ENCODE measurements around the gene KLF11. TPM values are rescaled to one million over a fixed set of nuclear protein-coding genes. Genes with fewer than 3 reads are reported as not detected.

KLF11 gene
- polyA plus RNA-seq, 1 experiment, result 4.9 TPM

- DNase-seq (ENCODE audit: low read depth, low spot score), result no peak
- TF ChIP-seq, protein P1, sequence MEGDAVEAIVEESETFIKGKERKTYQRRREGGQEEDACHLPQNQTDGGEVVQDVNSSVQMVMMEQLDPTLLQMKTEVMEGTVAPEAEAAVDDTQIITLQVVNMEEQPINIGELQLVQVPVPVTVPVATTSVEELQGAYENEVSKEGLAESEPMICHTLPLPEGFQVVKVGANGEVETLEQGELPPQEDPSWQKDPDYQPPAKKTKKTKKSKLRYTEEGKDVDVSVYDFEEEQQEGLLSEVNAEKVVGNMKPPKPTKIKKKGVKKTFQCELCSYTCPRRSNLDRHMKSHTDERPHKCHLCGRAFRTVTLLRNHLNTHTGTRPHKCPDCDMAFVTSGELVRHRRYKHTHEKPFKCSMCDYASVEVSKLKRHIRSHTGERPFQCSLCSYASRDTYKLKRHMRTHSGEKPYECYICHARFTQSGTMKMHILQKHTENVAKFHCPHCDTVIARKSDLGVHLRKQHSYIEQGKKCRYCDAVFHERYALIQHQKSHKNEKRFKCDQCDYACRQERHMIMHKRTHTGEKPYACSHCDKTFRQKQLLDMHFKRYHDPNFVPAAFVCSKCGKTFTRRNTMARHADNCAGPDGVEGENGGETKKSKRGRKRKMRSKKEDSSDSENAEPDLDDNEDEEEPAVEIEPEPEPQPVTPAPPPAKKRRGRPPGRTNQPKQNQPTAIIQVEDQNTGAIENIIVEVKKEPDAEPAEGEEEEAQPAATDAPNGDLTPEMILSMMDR (IDR thresholded peaks at IDR 0.05; ENCODE audit: low read depth, low read length), result no peak
- no peak overlapping the region for H3K4me3 ChIP-seq (ENCODE audit: low read depth, low read length)
- POLR2A ChIA-PET, result no interaction called here
- H3K27ac ChIP-seq (ENCODE audit: low read depth, low read length), result no peak overlapping the region
- H3K27me3 ChIP-seq (ENCODE audit: control insufficient read depth, insufficient read depth, low read length), result no peaks in the 10 kb centered on the region
- H3K9me3 ChIP-seq (ENCODE audit: control insufficient read depth, insufficient read depth, low read length), result peaks cover 14% of the 10 kb centered on the region
- CTCF ChIA-PET, result interaction anchor here (2.7 kb wide), 1 partner anchor 192 kb away, joined by 12 read pairs; no protein-coding TSS in a partner anchor
Observed at GRCh38 chr2:10005461-10006235, 37.7 kb upstream of the KLF11 start.

DNA sequence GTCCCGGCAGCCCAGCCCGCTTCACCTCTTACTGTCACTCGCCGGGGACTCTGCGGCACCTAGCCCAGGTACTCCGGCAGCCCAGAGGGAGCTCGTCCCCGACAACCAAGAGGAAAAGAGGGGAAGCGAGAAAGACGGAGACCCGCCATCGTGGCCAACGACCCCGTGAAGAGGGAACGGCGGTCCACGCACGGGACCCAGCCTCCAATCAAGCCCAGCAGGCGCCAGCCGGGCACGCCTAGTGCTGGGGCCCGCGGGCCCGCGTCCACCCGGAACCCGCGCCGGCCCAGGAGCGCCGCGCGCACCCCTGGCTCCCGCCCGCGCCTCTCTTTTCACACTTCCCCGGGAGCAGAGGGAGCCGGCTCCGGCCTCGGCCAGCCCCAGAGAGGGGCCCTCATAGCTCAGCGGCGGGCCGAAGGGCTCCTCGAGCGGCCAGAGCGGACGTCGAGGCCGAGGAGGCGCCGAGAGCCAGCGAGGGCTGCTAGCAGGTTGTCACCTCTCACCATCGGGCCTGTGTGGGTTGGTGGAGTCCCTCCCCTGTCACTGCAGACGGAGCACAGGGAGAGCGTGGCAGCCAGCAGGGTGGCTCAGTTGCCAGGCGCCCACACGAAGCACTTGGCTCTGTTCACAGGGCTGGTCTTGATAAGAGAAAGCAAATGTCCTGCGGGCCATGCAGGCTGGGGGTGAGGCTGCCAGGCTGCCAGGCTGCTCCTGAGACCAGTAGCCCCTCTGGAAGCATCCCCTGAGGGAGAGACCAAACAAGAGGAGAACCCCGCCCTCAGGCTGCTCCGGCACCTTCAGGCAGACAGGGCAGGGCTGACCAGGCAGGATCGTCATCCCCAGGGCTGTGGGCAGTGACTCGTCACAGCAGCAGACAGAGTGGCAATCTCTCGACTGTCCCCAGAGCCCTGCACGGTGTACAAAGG, 36.9 kb upstream of the KLF11 start:
- Histone ChIP-seq H3K27me3 (ENCODE audit: control insufficient read depth, insufficient read depth, low read length) (no peaks in the 10 kb centered on the region), H3K9me3 (ENCODE audit: control insufficient read depth, insufficient read depth, low read length) (peaks cover 18% of the 10 kb centered on the region), H3K27ac (ENCODE audit: low read depth, low read length) (no peak overlapping the region), H3K4me3 (ENCODE audit: low read depth, low read length) (no peak overlapping the region)
- TF ChIP-seq, protein P1 (IDR thresholded peaks at IDR 0.05; ENCODE audit: low read depth, low read length), result no peak
- ChIA-PET POLR2A (no interaction called here), CTCF (interaction anchor here (2.7 to 3.5 kb wide), 2 partner anchors 22 to 192 kb away, joined by 12 to 16 read pairs; no protein-coding TSS in a partner anchor)
- no peak for DNase-seq (ENCODE audit: low read depth, low spot score)

- CTCF ChIA-PET, result interaction anchor here (2.7 to 3.5 kb wide), 2 partner anchors 23 to 193 kb away, joined by 12 to 16 read pairs; no protein-coding TSS in a partner anchor
- no peaks in the 10 kb centered on the region for H3K27me3 ChIP-seq (ENCODE audit: control insufficient read depth, insufficient read depth, low read length)
- POLR2A ChIA-PET, result interaction anchor here (0.5 kb wide), 1 partner anchor 38 kb away, joined by 6 read pairs; no protein-coding TSS in a partner anchor
- H3K27ac ChIP-seq (ENCODE audit: low read depth, low read length), result no peak overlapping the region
- H3K4me3 ChIP-seq (ENCODE audit: low read depth, low read length), result no peak overlapping the region
- peaks cover 27% of the 10 kb centered on the region for H3K9me3 ChIP-seq (ENCODE audit: control insufficient read depth, insufficient read depth, low read length)
- DNase-seq (ENCODE audit: low read depth, low spot score), result no peak
- TF ChIP-seq, protein P1 (IDR thresholded peaks at IDR 0.05; ENCODE audit: low read depth, low read length), result no peak
Observed at GRCh38 chr2:10007435-10007834, 35.9 kb upstream of the KLF11 start.

DNA sequence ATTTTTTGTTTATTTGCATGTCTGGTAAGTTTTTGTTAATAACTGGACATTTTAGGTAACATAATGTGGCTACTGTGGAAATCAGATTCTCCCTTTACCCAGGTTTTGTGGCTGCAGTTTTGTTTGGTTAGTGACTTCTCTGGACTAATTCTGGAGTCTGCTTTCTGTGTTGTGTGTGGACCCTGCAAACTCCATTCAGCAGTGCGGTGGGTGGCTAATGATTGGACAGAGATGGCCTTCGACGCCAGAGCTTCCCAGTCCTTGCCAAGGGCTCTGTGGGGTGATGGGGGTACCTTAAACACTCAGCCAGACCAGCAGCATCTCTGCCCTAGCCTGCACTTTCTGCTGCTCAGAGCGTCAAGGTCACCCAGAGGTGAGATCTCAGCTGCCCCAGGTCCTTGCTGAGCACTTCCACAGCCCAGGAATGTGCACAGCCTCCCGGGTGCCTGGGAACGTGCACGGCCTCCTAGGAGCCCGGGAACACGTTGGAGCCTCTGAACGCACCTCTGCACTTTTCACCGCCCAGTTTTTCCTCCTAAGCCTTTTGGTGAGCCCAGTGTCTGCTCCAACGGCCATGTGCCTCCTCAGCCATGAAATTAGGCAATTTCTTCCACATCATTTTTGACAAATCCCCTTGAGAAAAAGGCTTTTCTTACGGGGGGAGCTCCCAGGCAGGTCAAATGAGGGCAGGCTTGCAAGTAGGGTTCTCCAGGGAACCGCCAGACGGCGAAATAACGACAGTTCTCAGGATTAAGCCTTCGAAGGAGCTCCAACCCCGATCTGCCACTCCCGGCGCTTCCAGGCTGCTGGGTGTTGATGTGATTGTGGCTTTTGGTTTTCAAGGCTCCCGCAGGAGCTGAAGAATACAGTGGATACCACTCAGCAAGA, 35.2 kb upstream of the KLF11 start:
- no peaks in the 10 kb centered on the region for H3K27me3 ChIP-seq (ENCODE audit: control insufficient read depth, insufficient read depth, low read length)
- no peak for DNase-seq (ENCODE audit: low read depth, low spot score)
- POLR2A ChIA-PET, result interaction anchor here (0.5 kb wide), 1 partner anchor 38 kb away, joined by 6 read pairs; no protein-coding TSS in a partner anchor
- TF ChIP-seq, protein P1 (IDR thresholded peaks at IDR 0.05; ENCODE audit: low read depth, low read length), result no peak
- CTCF ChIA-PET, result interaction anchor here (1.2 to 3.5 kb wide), 3 partner anchors 24 to 194 kb away, joined by 3 to 16 read pairs (median 12); no protein-coding TSS in a partner anchor
- H3K4me3 ChIP-seq (ENCODE audit: low read depth, low read length), result no peak overlapping the region
- no peak overlapping the region for H3K27ac ChIP-seq (ENCODE audit: low read depth, low read length)
- peaks cover 34% of the 10 kb centered on the region for H3K9me3 ChIP-seq (ENCODE audit: control insufficient read depth, insufficient read depth, low read length)

Data from AG04450 (cell line).